ENCODE measurements around the gene SH3RF1. TPM values are rescaled to one million over a fixed set of nuclear protein-coding genes. Genes with fewer than 3 reads are reported as not detected.

SH3RF1 gene
- total and polyA plus RNA-seq, 2 of the 8 experiments (the other 6 are each of a cell fraction or from before 2014, with no cell fraction given) = 6.9 to 15.1 TPM

DNA sequence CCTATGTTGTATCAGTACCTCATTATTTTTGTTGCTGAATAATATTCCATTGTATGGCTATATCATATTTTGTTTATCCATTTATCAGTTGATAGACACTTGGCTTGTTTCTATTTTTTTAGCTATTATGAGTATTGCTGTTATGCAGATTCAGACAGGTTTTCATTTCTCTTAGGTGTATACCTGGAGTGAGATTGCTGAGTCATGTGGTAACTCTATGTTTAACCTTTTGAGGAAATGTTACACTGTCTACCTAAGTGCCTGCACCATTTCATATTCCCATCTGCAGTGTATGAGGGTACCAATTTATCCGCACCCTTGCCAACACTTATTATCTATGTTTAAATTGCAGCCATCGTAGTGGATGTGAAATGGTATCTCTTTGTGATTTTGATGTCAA lies 43.0 kb upstream of the SH3RF1 start:
- Histone ChIP-seq H3K27me3 (replicated peaks in 1 of 4; ENCODE audit: control insufficient read depth in 3 of 4, extremely low read depth in 1 of 4, insufficient read depth in 3 of 4, low read length in 3 of 4) (no peaks in the 10 kb centered on the region), H2AK5ac (ENCODE audit: low read depth, low read length) (no peak overlapping the region), H3K56ac (replicated peaks; ENCODE audit: insufficient read length, low read depth, low read length) (no peak overlapping the region), H2BK5ac (ENCODE audit: low read depth, low read length) (no peak overlapping the region), H2BK20ac (ENCODE audit: low read length) (no peak overlapping the region), H3K9ac (replicated peaks in 1 of 4; ENCODE audit: extremely low read depth in 1 of 4, low read depth in 3 of 4, low read length in 3 of 4) (no peak overlapping the region), H4K5ac (ENCODE audit: insufficient read length, low read depth, low read length) (no peak overlapping the region), H3K18ac (ENCODE audit: extremely low read depth, low read length) (no peak overlapping the region), H3K9me3 (ENCODE audit: insufficient read depth in 2 of 2, low read depth in 1 of 2, low read length in 1 of 2) (no peaks in the 10 kb centered on the region), H2BK120ac (replicated peaks; ENCODE audit: low read depth, low read length) (no peak overlapping the region), H4K8ac (ENCODE audit: extremely low read depth, insufficient read depth, low read length) (no peak overlapping the region), H2AFZ (ENCODE audit: low read length) (no peak overlapping the region), H3K23ac (ENCODE audit: insufficient read length) (no peak overlapping the region), H3K4me2 (ENCODE audit: insufficient read depth in 1 of 2, low read depth in 2 of 2, low read length in 2 of 2) (no peak overlapping the region), H3K79me1 (ENCODE audit: low read depth, low read length) (no peaks in the 10 kb centered on the region), H3K23me2 (ENCODE audit: low read depth, low read length) (no peaks in the 10 kb centered on the region), H3K4ac (replicated peaks; ENCODE audit: insufficient read length, low read depth, low read length) (no peak overlapping the region), H3K14ac (ENCODE audit: insufficient read length) (no peak overlapping the region), H4K20me1 (replicated peaks in 1 of 2; ENCODE audit: control insufficient read depth in 1 of 2, insufficient read depth in 2 of 2, low read length in 2 of 2) (no peaks in the 10 kb centered on the region), H3K4me3 (ENCODE audit: extremely low read depth in 1 of 4, insufficient read depth in 2 of 4, low read depth in 3 of 4, low read length in 4 of 4) (no peak overlapping the region), H4K91ac (replicated peaks; ENCODE audit: insufficient read length, low read length) (no peak overlapping the region), H3K27ac (ENCODE audit: low read depth, low read length) (no peak overlapping the region), H3K79me2 (ENCODE audit: control insufficient read depth in 1 of 2, insufficient read depth in 2 of 2, low read length in 2 of 2) (no peaks in the 10 kb centered on the region), H2BK12ac (ENCODE audit: low read depth, low read length) (no peak overlapping the region), H3K36me3 (ENCODE audit: control insufficient read depth in 2 of 4, insufficient read depth in 4 of 4, low read length in 3 of 4) (no peaks in the 10 kb centered on the region), H3K4me1 (replicated peaks in 1 of 4; ENCODE audit: control insufficient read depth in 3 of 4, insufficient read depth in 4 of 4, low read length in 3 of 4) (peaks cover 0 to 4% (median 0%) of the 10 kb centered on the region in 4 experiments; a peak in 3 of 7 replicates), H2BK15ac (ENCODE audit: low read length) (no peak overlapping the region)
- CTCF ChIA-PET (ENCODE audit: partially characterized antibody) = interaction anchor here (0.7 kb wide), 1 partner anchor 89 kb away, joined by 3 read pairs; no protein-coding TSS in a partner anchor
- WGBS, 2 experiments (ENCODE audit: extremely low coverage in 1 of 2, insufficient coverage in 1 of 2, insufficient read length in 1 of 2, insufficient replicate concordance in 2 of 2, low coverage in 1 of 2, low lambda C conversion rate in 2 of 2, missing lambda C conversion rate in 1 of 2) = 92% methylated on average over 2 of the region's 2 CpGs; no CpG with 5 or more reads in 1 of the 2 experiments
- FAIRE-seq = no peak
- no peak for DNase-seq (ENCODE audit: low read depth in 1 of 2, low spot score in 2 of 2)
- POLR2A ChIA-PET (ENCODE audit: partially characterized antibody) = no interaction called here
- TF ChIP-seq, protein P1, sequence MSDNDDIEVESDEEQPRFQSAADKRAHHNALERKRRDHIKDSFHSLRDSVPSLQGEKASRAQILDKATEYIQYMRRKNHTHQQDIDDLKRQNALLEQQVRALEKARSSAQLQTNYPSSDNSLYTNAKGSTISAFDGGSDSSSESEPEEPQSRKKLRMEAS (IDR thresholded peaks at IDR 0.05) = no peak
- no peak for TF ChIP-seq SP2 (IDR thresholded peaks at IDR 0.05; ENCODE audit: low read length)
